ENCODE measurements around the gene OTX2.

Gene OTX2

GRCh38 chr14:56846970-56847930 is 37.0 kb upstream of the OTX2 start:
- Mint-ChIP-seq H3K27me3 (ENCODE audit: low read depth) (peaks cover 22% of the 10 kb centered on the region), H3K4me1 (no peaks in the 10 kb centered on the region), H3K27ac (peak overlapping the region in 1 of 3 experiments; percentile 17), H3K36me3 (ENCODE audit: low read depth) (no peaks in the 10 kb centered on the region), H3K4me3 (no peak overlapping the region), H3K9me3 (no peaks in the 10 kb centered on the region)
- TF ChIP-seq CTCF (IDR thresholded peaks at IDR 0.05; ENCODE audit: unreplicated experiment in 3 of 3): no peak

GRCh38 chr14:56844406-56845002 is 34.2 kb upstream of the OTX2 start:
- Mint-ChIP-seq H3K4me1 (no peaks in the 10 kb centered on the region), H3K4me3 (no peak overlapping the region), H3K27ac (no peak overlapping the region), H3K27me3 (ENCODE audit: low read depth) (peaks cover 11% of the 10 kb centered on the region), H3K36me3 (ENCODE audit: low read depth) (no peaks in the 10 kb centered on the region), H3K9me3 (no peaks in the 10 kb centered on the region)
- no peak for TF ChIP-seq CTCF (IDR thresholded peaks at IDR 0.05; ENCODE audit: unreplicated experiment in 3 of 3)

GRCh38 chr14:56841611-56842010 is 31.3 kb upstream of the OTX2 start:
- Mint-ChIP-seq H3K9me3 (no peaks in the 10 kb centered on the region), H3K4me3 (no peak overlapping the region), H3K27ac (no peak overlapping the region), H3K36me3 (ENCODE audit: low read depth) (no peaks in the 10 kb centered on the region), H3K27me3 (ENCODE audit: low read depth) (peaks cover 8% of the 10 kb centered on the region), H3K4me1 (no peaks in the 10 kb centered on the region)
- TF ChIP-seq CTCF (IDR thresholded peaks at IDR 0.05; ENCODE audit: unreplicated experiment in 3 of 3): no peak

GRCh38 chr14:56840221-56840620 is 29.9 kb upstream of the OTX2 start:
- Mint-ChIP-seq H3K27me3 (ENCODE audit: low read depth) (peaks cover 8% of the 10 kb centered on the region), H3K36me3 (ENCODE audit: low read depth) (no peaks in the 10 kb centered on the region), H3K4me3 (no peak overlapping the region), H3K9me3 (no peaks in the 10 kb centered on the region), H3K4me1 (no peaks in the 10 kb centered on the region), H3K27ac (no peak overlapping the region)
- no peak for TF ChIP-seq CTCF (IDR thresholded peaks at IDR 0.05; ENCODE audit: unreplicated experiment in 3 of 3)

- Mint-ChIP-seq H3K27ac (no peak overlapping the region), H3K27me3 (ENCODE audit: low read depth) (peaks cover 30% of the 10 kb centered on the region), H3K9me3 (no peaks in the 10 kb centered on the region), H3K4me1 (no peaks in the 10 kb centered on the region), H3K4me3 (no peak overlapping the region), H3K36me3 (ENCODE audit: low read depth) (no peaks in the 10 kb centered on the region)
- TF ChIP-seq CTCF (IDR thresholded peaks at IDR 0.05; ENCODE audit: unreplicated experiment in 3 of 3): no peak
Observed at GRCh38 chr14:56829151-56829550, 18.9 kb upstream of the OTX2 start.
